Esophagus muscularis mucosa (tissue), 4 donors: ENCODE measurements around the gene HIPK4. TPM values are rescaled to one million over a fixed set of nuclear protein-coding genes. Genes with fewer than 3 reads are reported as not detected.
"Not testable (repeated sequence)": the region's sequence is repeated elsewhere in the genome, so short reads cannot be mapped to it uniquely, and the experiment has no call there.

Experiments used
- DNase-seq: peaks from one replicate; pipeline ENCODE4 v3.0.0-alpha.2; 2017; ENCODE audit errors: extremely low spot score
- H3K27ac ChIP-seq, 4 donors: fragments of 200-600 bp; sonication (generic); replicated peaks in 1 of 4; 1 replicate in 3 of 4; 2 replicates in 1 of 4; pipeline ENCODE4 v1.5.1; 2016 to 2019; ENCODE audit warnings: mild to moderate bottlenecking in 1 of 4
- H3K27me3 ChIP-seq, 4 donors: fragments of 200-600 bp; sonication (generic); one replicate each; pipeline versions ENCODE4 v1.5.1 to v1.6.0; 2016 to 2019
- H3K36me3 ChIP-seq, 4 donors: fragments of 200-600 bp; sonication (generic); one replicate each; pipeline ENCODE4 v1.5.1; 2016 to 2019
- H3K4me1 ChIP-seq, 4 donors: fragments of 200-600 bp; sonication (generic); one replicate each; pipeline ENCODE4 v1.5.1; 2016 to 2019
- H3K4me3 ChIP-seq, 4 donors: fragments of 200-600 bp; sonication (generic); 1 replicate in 2 of 4; 2 replicates in 2 of 4; pipeline ENCODE4 v1.5.1; 2016 to 2019; ENCODE audit warnings: mild to moderate bottlenecking in 4 of 4, moderate library complexity in 1 of 4
- H3K9me3 ChIP-seq, 4 donors: fragments of 200-600 bp; sonication (generic); 1 replicate in 3 of 4; 2 replicates in 1 of 4; pipeline ENCODE4 v1.5.1; 2016 to 2019
- EP300 ChIP-seq: sonication (generic); formaldehyde crosslinking; IDR thresholded peaks from one replicate; pipeline ENCODE4 v1.6.1; 2017; ENCODE audit warnings: antibody characterized with exemption
- POLR2A ChIP-seq: fragments of 450-650 bp; IDR thresholded peaks from one replicate; pipeline ENCODE4 v1.6.1; 2017; ENCODE audit warnings: antibody characterized with exemption, moderate library complexity, mild to moderate bottlenecking, low read depth
- POLR2AphosphoS5 ChIP-seq, 2 donors: sonication (generic); formaldehyde crosslinking; IDR thresholded peaks; one replicate each; pipeline ENCODE4 v1.6.1; 2017; ENCODE audit warnings: antibody characterized with exemption in 2 of 2
- WGBS: methylation state at CpG from one replicate; pipeline ENCODE4 v1.1.5; 2018; 5-methylcytosine and 5-hydroxymethylcytosine counted together
- intact Hi-C: fragments of 100-400 bp; cut with DNase I; formaldehyde crosslinking; loops from one replicate; pipeline ENCODE4 v1.15.1; 2023
- small RNA-seq, 3 donors: library from RNA; depleted of rRNA; stranded (forward); fragments of <200 nt; gene quantifications; one replicate each; pipeline ENCODE3, GENCODE V24; 2016
- total RNA-seq, 4 donors: library from RNA; depleted of rRNA; stranded (reverse); fragments of >200 nt; gene quantifications; one replicate each; pipeline versions ENCODE4 v1.1.0 to v1.2.1, GENCODE V29; 2016
- TF ChIP-seq, protein P1 (sequence below), 3 experiments: fragments of 200-600 bp in 2 of 3; fragments of 450-650 bp in 1 of 3; sonication (generic) in 2 of 3; IDR thresholded peaks; one replicate each; pipeline ENCODE4 v1.5.1; 2017 to 2019; ENCODE audit warnings: antibody characterized with exemption in 3 of 3, mild to moderate bottlenecking in 2 of 3, moderate library complexity in 1 of 3

HIPK4 gene
- total RNA-seq, 4 donors from 2014 or later, result under 0.01 to 0.63 (median 0.42) TPM

DNA sequence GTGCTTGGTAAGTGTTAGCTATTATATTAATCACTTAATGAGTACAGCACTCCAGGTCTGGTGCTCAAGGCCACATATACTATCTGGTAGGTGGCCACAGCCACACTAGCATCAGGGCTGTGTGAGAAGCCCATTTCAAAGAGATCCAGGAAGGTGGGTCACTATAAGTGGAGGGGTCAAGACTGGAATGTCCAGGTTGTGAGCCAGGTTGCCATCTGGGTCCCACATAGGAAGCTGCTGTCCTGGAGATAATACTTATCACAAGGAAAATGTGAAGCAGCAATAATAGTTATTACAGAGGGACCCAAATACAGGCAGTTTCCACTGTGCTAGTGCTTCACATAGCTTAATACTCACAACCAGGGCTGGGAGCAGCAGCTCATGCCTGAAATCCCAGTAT lies 54.9 kb downstream of the HIPK4 start:
- no peak for TF ChIP-seq EP300
- TF ChIP-seq POLR2AphosphoS5 (IDR thresholded peaks at IDR 0.05), result no peak
- TF ChIP-seq, protein P1, sequence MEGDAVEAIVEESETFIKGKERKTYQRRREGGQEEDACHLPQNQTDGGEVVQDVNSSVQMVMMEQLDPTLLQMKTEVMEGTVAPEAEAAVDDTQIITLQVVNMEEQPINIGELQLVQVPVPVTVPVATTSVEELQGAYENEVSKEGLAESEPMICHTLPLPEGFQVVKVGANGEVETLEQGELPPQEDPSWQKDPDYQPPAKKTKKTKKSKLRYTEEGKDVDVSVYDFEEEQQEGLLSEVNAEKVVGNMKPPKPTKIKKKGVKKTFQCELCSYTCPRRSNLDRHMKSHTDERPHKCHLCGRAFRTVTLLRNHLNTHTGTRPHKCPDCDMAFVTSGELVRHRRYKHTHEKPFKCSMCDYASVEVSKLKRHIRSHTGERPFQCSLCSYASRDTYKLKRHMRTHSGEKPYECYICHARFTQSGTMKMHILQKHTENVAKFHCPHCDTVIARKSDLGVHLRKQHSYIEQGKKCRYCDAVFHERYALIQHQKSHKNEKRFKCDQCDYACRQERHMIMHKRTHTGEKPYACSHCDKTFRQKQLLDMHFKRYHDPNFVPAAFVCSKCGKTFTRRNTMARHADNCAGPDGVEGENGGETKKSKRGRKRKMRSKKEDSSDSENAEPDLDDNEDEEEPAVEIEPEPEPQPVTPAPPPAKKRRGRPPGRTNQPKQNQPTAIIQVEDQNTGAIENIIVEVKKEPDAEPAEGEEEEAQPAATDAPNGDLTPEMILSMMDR (IDR thresholded peaks at IDR 0.05), result no peak
- no peak for TF ChIP-seq POLR2A
- DNase-seq, result no peak
- Histone ChIP-seq H3K4me3 (no peak overlapping the region), H3K27me3 (no peaks in the 10 kb centered on the region), H3K27ac (no peak overlapping the region), H3K4me1 (no peaks in the 10 kb centered on the region), H3K9me3 (no peaks in the 10 kb centered on the region), H3K36me3 (peaks cover 43 to 73% (median 67%) of the 10 kb centered on the region in 4 donors)
- intact Hi-C loops, result no loop called here

DNA sequence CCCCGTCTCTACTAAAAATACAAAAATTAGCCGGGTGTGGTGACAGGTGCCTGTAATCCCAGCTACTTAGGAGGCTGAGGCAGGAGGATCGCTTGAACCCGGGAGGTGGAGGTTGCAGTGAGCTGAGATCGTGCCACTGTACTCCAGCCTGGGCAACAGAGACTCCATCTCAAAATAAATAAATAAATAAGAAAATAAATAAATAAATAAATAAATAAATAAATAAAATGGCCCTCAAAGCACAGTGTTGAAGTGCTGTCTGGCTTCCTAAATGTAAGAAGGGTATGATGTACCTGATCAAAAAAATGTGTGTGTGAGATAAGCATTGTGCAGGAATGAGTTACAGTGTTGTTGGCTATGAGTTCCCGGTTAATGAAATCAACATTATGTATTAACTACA lies 56.9 kb downstream of the HIPK4 start:
- DNase-seq, intact Hi-C loops, H3K9me3 ChIP-seq, H3K4me1 ChIP-seq, H3K4me3 ChIP-seq, H3K27me3 ChIP-seq, H3K27ac ChIP-seq: not testable (repeated sequence)
- peaks cover 48 to 81% (median 79%) of the 10 kb centered on the region in 4 donors for H3K36me3 ChIP-seq
- 89% methylated on average over 6 of the region's 6 CpGs for WGBS

DNA sequence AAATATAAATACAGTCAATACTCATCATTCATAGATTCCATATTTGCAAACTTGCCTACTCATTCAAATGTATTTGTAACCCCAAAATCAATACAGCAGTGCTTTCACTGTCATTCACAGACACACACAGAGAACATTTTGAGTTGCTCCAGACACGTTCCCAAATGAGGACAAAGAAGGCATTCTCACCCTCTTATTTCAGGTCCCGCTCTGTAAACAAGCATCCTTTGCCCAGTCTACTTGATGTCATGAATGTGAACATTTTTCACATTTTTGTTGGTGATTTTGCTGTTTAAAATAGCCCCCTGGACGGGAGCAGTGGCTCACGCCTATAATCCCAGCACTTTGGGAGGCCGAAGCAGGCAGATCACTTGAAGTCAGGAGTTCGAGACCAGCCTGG lies 57.3 kb downstream of the HIPK4 start:
- peaks cover 52 to 85% (median 83%) of the 10 kb centered on the region in 4 donors for H3K36me3 ChIP-seq
- WGBS, result 92% methylated on average over 6 of the region's 6 CpGs

DNA sequence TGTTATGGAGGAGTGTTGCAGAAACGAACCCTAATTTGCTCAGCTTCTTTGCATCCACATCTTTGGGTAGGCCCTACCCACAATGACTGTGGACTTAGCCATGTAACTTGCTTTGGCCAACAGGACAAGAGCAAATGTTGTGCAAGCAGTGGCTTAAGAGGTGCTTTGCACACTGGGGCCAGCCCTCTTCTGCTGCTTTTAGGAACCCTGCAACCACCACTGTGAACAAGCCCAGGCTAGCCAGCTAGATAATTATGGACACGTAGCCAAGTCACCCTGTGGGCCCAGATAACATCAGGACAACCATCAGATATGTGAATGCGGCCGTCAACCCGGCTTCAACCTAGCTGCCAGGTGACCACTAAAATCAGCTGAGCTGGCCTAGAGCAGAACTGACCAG lies 58.9 kb downstream of the HIPK4 start:
- DNase-seq, result no peak

More for the DNA sequence above, 57.3 kb downstream of the HIPK4 start:
- no peaks in the 10 kb centered on the region for H3K27me3 ChIP-seq
- TF ChIP-seq, protein P1 (IDR thresholded peaks at IDR 0.05), result no peak
- TF ChIP-seq POLR2A (no peak), POLR2AphosphoS5 (IDR thresholded peaks at IDR 0.05) (no peak), EP300 (no peak)
- intact Hi-C loops, result no loop called here
- no peak for DNase-seq
- H3K27ac ChIP-seq, result no peak overlapping the region
- no peak overlapping the region for H3K4me3 ChIP-seq
- no peaks in the 10 kb centered on the region for H3K9me3 ChIP-seq
- no peaks in the 10 kb centered on the region for H3K4me1 ChIP-seq

More for the DNA sequence above, 58.9 kb downstream of the HIPK4 start:
- TF ChIP-seq POLR2A, result no peak
- no peak for TF ChIP-seq POLR2AphosphoS5 (IDR thresholded peaks at IDR 0.05)
- no peak for TF ChIP-seq EP300
- TF ChIP-seq, protein P1 (IDR thresholded peaks at IDR 0.05), result no peak
- no peak overlapping the region for H3K4me3 ChIP-seq
- intact Hi-C loops, result no loop called here
- WGBS, result 96% methylated on average over 5 of the region's 5 CpGs
- no peaks in the 10 kb centered on the region for H3K27me3 ChIP-seq
- peaks cover 62 to 99% (median 96%) of the 10 kb centered on the region in 4 donors for H3K36me3 ChIP-seq
- no peaks in the 10 kb centered on the region for H3K9me3 ChIP-seq
- no peak overlapping the region for H3K27ac ChIP-seq
- no peaks in the 10 kb centered on the region for H3K4me1 ChIP-seq

Small RNA genes lying within 50 kb of the gene (small RNA-seq; reads per million reads assigned to genes)
- gene MIR6796, result 0 reads per million in 3 donors
- 0 reads per million in 3 donors for gene RF00019

Other genes with a start within 250 kb of the HIPK4 start
- gene MAP3K10, start 198.8 kb downstream of the HIPK4 start, total RNA-seq, result 10 to 100 TPM; 10.1 to 25.9 (median 20.8) TPM
- not detected for gene TTC9B, start 171.8 kb downstream of the HIPK4 start, total RNA-seq
- under 1 TPM in 1 of 4 donors, not detected in 3; 0.97 TPM for gene CCNP, start 163.5 kb downstream of the HIPK4 start, total RNA-seq
- 10 to 100 TPM; 53.3 to 82.1 (median 64.0) TPM for gene AKT2, start 104.8 kb downstream of the HIPK4 start, total RNA-seq
- gene C19orf47, start 41.8 kb downstream of the HIPK4 start, total RNA-seq, result 10 to 100 TPM; 17.9 to 42.6 (median 26.8) TPM
- 100 to 1,000 TPM; 206 to 280 (median 223) TPM for gene PLD3, start 41.5 kb downstream of the HIPK4 start, total RNA-seq
- gene PRX, start 23.2 kb upstream of the HIPK4 start, total RNA-seq, result 10 to 100 TPM in 2 of 4 donors, 1 to 10 TPM in 2; 5.8 to 12.4 (median 8.8) TPM
- 10 to 100 TPM; 13.7 to 73.1 (median 22.5) TPM for gene SERTAD1, start 35.8 kb upstream of the HIPK4 start, total RNA-seq
- 10 to 100 TPM; 18.3 to 47.2 (median 37.8) TPM for gene SERTAD3, start 54.2 kb upstream of the HIPK4 start, total RNA-seq
- 100 to 1,000 TPM; 159 to 223 (median 194) TPM for gene BLVRB, start 75.6 kb upstream of the HIPK4 start, total RNA-seq
- 1 to 10 TPM; 2.1 to 6.4 (median 5.8) TPM for gene SPTBN4, start 76.8 kb upstream of the HIPK4 start, total RNA-seq
- gene SHKBP1, start 186.7 kb upstream of the HIPK4 start, total RNA-seq, result 10 to 100 TPM; 39.5 to 82.7 (median 52.7) TPM
- 100 to 1,000 TPM; 358 to 430 (median 397) TPM for gene LTBP4, start 211.2 kb upstream of the HIPK4 start, total RNA-seq